ENCODE data around the gene PDE8B.

PDE8B gene

DNA sequence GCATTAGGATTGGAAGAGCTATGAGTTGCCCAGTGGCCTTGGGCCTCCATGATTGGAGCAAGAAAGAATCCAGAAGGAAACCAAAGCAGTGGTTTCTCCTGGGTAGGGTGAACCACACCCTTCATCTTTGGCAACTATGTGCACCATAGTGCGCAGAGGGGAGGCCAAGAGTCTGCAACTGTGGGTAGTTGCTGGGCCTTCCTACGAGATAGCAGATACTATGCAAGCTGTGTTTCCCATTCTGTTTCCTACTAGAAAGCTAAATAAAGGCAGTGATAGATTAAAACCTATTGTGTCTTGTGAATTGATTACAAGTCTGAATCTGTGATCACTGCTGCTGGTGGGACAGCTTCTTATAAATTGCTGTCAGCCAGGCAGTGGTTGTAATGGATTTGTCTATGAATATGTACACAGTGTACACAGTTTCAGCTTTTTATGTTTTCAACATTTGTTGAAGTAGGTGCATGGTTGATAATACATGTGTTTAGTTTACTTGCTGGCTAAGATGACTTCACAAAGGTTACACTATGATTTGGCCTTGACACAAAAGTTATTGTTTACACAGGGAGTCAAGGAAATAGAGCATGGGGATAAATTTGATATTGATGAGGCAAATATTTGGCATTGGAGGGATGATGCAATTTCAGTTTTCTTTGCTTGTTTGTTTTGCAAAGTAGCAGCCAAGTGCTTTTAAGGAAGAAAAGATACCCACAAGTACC lies 23.7 kb upstream of the PDE8B start:
- no peak for DNase-seq (ENCODE audit: low read depth)

DNA sequence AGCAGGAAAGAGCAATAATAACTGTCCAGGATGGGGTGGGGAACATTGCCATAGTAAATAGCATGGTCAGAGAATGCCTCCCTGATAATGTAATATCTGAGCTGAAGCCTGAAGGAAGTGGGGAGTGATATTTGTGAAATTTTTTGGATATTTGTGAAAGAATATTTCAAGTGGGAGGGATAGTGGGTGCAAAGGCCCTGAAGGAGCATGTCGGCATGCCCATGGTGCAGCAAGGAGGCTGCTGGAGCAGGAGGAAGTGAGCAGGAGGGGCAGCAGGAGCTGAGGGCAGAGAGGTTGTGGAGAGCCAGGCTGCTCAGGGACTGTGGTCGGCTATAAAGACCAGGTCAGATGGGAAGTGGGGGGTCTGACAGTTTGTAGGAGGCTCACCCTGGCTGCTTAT lies 21.1 kb upstream of the PDE8B start:
- DNase-seq (ENCODE audit: low read depth), result no peak

DNA sequence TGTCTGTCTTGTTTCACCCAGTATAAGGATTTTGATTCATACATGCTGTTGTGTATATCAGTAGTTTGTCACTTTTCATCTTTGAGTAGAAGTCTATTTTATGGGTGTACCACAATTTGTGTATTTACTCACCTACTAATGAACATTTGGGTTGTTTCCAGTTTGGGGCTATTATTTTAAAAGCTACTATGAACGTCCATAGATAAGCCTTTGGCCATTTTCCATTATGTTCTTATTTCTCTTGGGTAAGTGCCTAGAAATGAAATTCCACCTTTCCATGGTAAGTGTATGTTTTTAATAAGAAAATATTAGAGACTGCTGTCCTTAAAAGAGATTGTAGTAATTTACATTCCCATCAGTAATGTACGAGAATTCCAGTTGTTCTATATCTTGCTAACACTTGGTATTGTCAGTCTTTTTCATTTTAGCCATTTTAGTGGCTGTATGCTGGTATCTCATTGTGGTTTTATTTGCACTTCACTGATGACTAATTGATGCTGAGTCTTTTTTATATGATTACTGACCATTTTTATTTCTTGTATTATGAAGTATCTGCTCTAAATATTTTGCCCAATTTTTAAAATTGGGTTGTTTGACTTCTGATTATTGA lies 17.9 kb upstream of the PDE8B start:
- no peak for DNase-seq (ENCODE audit: low read depth)

DNA sequence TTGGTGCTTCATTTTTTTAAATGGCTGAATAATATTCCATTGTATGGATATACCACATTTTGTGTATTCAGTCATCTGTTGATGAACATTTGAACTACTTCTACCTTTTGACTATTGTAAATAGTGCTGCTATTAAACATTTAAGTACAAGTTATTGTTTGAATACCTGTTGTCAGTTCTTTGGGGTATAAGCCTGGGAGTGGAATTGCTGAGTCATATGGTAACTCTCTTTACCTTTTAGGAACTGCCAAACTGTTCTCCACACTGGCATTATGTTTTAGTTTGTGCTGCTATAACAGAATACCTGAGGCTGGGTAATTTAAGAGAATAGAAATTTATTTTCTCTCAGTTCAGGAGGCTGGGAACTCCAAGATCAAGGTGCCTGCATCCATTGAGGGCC lies 15.7 kb upstream of the PDE8B start:
- no peak for DNase-seq (ENCODE audit: low read depth)

DNA sequence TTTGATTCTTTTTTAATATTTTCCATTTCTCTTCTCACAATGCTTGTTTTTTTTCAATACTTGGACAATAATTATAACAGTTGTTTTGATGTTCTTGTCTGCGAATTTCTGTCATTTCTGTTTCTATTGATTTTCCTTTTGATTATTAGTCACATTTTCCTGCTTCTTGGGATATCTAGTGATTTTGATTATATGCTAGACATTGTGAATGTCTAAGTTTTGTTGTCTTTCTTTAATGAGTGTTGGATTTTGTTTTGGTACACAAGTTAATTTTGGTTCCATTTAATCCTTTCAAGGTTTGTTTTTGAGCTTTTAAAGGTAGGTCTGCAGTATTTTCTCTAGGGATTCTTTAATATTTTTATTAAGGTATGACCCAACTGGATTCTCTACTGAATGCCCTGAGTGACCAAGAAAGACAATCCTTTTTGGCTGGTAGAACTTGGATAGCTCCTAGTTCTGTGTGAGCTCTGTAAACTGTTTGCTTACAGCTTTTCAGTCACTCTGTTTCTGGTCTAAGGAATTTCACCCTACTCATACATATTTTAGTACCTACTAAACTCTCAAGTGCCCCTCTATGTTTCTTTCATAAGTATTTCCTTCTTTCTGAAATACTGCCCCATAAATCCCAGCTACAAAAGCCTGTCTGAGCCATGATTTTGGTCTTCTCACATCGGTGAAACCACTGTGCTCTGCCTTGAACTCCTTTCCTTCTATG lies 12.5 kb upstream of the PDE8B start:
- DNase-seq (ENCODE audit: low read depth), result no peak

DNA sequence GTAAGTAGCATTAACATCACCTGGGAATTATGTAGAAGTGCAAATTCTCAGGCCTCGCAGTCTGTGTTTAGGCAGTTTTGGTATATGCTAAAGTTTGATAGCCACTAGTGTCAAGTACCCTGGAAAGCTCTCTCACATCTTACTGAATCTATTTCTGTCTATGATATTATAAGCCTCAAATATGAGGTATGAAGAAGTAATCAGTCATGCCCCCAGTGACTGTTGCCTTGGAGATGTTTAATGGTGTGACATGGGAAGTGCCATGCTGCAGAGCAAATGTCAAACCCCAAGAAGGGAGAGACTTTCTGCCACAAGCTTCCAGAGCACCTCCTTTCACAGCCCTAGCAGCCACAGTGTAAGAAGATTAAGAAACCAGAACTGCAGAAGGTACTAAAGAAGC lies 9.8 kb upstream of the PDE8B start:
- no peak for DNase-seq (ENCODE audit: low read depth)

DNA sequence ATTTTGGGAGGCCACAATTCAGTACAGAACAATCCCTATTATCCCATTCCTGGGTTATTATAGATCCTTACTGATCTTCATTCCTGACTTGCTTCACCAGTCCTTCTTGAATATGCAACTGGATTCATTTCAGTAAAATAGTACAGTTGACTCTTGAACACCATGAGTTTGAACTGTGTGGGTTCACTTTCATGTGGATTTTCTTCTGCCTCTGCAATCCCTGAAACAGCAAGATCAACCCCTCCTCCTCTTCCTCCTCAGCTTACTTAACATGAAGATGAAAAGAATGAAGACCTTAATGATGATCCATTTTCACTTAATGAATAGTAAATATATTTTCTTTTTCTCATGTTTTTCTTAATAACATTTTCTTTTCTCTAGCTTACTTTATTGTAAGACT lies 8.3 kb upstream of the PDE8B start:
- no peak for DNase-seq (ENCODE audit: low read depth)

DNA sequence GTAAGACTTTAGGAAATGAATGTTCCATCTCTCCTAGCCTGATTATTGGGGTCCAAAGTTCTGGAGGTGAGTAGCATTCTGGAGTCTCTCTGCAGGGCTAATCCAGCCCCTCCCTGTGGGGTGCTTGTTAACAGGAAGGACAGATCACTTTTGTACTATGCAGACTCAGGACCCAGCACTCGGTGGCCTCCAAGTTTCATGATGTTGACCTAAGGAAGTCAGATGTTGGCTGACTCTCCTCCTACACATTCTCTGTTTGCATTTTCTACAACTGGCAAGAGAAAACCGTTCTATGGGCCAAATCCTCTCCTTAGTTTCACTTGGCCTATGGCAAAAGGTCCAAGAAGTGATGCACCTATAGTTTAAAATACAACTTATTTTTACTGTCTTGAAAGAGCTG lies 5.5 kb upstream of the PDE8B start:
- no peak for DNase-seq (ENCODE audit: low read depth)

DNA sequence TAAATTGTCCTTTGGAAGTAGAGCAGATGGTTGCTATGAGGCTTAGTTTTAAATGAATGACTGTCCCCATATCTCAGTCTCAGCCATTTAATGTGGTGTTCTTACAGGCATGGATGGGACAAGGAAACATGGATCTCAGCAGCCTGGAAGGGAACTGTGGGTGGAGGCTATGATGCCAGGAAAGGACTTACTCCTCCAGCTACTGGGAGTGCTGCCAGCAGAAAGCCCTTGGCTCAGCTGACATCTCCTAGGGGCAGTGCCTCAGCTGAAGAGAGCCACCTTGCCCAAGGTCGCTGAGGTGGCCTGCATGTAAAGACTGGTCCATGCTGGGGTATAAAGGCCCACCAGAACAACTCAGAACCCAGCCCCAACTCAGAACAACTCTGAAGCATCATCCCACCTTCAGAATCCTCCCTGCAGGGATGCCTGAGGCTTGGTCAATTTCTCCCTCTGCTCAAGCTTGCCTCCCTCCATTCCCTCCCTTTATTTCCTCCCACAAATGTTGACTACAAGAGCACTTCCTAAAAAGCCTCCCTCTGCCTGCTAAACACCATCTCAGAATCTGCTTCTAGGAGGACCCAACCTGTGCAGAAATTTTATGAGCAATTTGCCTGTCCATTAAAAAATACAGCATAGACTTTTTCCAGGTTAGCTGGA lies 1.8 kb upstream of the PDE8B start:
- DNase-seq (ENCODE audit: low read depth), result no peak

DNA sequence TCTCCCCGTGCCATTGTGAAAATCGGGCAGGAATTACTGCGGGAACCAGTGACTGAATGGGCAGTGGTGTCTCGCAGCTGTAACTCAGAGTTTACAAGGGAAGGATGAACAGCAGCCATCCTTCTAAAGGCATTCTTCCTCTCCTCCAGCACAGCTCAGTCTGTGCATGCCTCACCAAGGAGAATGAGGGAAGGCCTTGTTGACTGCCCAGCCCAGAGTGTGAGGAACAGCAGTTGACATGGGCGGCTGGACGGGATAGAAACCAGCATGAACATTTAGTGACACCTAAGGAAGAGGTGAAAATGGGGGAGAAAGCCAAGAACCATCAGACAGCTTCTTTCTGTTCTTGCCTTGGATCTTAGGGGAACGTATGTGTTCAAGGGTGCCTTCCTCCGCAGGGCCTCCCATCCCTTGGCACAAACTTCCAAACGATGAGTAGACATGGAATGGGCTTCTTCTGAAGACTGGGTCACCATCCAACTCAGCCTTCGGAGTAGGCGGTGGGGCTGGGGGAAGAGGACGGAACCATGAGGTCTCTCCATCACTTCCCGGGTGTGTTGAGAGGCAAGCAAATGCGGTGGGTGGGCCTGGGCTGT lies 887 bp upstream of the PDE8B start:
- no peak for DNase-seq (ENCODE audit: low read depth)

DNA sequence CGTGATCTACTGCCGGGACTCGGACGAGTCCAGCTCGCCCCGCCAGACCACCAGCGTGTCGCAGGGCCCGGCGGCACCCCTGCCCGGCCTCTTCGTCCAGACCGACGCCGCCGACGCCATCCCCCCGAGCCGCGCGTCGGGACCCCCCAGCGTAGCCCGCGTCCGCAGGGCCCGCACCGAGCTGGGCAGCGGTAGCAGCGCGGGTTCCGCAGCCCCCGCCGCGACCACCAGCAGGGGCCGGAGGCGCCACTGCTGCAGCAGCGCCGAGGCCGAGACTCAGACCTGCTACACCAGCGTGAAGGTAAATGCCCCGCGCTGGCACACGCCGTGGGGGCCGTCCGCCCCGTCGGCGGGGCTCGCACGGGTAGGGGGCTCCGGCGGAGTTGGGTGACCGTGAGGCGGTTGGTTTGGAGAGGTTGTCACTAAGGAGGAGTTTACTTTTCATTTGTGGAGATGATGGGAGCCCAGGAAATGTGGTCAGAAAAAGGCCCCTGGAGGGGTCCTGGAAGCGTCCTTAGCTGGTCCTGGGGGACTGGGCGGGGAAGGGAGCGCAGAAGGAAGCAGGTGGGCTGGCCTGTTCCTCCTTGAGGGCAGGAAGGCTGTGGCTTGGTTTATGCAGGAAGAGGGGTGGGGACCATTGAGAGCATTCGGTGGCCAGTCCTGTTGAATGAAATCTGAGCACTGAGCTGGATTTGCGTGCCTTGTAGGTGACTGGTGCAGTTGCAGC lies 647 bp downstream of the PDE8B start:
- no peak for DNase-seq (ENCODE audit: low read depth)

DNA sequence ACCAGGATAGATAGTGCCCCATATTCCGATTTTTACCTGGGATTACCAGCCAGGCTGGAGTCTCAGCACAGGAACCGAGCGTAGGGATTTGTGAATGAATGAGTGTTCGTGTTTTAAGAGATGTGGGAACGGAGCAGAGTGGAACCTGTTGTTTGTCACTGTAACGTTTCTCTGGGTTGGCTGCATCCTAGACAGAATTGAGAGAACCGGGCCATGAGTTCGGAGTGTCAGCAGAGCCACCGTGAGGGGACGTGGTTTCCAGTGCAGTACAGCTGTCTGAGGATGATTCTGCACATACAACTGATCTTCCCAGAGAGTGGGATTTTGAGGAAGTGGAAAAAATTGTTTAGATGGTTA lies 1.2 kb downstream of the PDE8B start:
- DNase-seq (ENCODE audit: low read depth), result no peak

DNA sequence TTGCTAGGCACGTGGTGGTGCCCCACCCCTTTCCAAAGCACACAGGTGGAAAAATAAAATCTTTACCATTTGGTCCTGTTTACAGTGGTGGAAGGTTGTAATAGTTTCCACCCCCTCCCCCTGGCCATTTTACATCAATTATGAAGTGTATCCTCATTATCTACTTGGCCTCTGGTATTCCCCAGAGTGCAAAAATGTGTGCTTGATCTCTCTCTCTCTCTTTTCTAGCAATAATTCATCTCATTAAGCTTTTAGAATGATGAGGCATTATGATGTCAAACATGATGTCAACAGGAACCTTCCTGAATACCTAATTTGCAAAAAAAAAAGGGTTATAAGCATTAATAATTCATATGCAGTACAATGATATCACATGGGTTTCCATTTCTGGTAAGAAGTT lies 3.1 kb downstream of the PDE8B start:
- DNase-seq (ENCODE audit: low read depth), result no peak

DNA sequence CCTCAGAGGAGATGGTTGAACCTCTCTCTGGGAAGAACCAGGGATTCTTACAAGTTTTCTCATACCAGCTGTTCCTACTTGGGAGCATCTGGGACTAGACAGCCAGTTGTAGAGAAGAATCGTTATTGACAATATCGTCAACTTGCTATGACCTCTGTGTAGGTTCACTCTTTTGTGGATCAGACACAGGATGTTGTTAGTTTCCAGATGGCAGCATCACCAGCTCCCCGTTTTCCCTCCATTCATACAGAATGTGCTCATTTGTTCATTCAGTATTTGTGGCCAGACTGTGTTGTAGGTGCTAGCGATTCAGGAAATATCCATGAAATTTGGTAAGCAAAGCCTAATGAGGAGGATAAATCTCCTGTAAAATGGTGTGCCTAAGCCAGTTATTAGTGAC lies 3.7 kb downstream of the PDE8B start:
- DNase-seq (ENCODE audit: low read depth), result no peak

DNA sequence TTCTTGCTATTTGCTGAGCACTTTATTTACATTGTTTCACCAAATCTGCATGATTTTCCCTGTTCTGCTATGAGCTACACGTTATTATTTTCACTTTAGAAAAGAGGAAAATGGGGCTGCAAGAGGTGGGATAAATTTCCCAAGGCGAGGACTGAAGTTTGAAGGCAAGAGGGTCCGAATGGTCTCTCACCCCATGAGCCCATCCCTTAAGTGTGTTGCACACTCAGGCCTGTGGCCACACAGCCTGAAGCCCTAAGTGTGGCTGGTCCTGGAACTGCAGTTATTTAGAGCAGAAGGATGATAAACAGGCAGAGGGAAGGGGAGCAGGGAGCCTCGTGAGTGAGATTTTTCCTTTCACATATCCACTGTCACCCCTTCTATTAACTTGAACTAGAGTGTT lies 7.8 kb downstream of the PDE8B start:
- no peak for DNase-seq (ENCODE audit: low read depth)

DNA sequence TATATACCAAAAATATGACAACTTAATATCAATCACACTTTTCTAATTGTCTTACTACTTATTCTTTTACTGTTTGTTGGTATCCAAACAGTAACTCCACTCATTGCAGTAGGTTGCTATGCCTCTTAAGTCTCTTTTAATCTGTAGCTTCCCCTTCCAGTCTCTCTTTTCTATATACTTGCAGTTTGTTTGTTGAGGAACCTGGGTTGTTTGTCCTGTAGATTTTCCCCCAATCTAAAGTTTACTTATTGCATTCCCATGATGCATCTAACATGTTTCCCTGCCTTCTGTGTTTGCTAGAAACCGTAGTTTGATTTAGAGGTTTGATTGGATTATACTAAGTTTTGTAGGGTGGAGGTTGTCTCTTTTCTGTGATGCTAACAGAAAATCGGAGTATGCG lies 10.6 kb downstream of the PDE8B start:
- DNase-seq (ENCODE audit: low read depth), result no peak

DNA sequence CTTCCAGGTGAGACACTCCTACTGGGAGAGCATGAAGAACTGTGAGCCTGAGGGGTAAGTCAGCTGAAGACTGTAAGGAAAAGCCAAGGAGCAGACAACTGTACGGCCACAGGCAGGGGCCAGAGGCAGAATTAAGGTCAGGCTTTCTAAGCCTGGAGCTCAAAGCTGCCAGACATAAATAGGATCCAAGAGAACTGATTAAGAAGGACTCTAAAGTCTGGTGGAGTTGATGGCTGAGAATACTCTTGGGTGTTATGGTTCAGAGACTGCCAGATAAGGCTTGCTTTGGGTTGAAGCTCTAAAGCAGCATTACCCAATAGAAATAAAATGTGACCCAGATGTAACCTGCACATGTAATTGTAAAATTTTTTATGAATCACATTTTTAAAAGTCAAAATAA lies 12.2 kb downstream of the PDE8B start:
- DNase-seq (ENCODE audit: low read depth), result no peak

DNA sequence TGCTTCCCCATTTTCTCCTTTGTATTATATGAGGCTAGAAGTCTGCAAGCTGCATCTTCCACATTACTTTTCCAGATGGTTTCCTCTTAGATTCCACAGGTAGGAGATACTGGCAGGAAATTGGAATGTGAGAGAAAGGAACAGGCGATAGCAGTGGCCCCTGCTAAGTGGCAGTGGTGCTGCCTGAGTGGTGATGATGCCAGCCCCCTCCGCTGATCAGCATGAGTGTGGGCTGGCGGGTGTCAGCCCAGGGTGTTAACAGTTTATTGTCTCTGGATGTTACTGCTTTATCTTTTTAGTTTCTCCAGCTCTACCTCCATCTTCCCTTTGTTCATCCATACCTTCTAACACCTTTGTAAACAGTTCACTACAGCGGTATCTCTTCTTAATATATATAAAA lies 13.2 kb downstream of the PDE8B start:
- DNase-seq (ENCODE audit: low read depth), result no peak

DNA sequence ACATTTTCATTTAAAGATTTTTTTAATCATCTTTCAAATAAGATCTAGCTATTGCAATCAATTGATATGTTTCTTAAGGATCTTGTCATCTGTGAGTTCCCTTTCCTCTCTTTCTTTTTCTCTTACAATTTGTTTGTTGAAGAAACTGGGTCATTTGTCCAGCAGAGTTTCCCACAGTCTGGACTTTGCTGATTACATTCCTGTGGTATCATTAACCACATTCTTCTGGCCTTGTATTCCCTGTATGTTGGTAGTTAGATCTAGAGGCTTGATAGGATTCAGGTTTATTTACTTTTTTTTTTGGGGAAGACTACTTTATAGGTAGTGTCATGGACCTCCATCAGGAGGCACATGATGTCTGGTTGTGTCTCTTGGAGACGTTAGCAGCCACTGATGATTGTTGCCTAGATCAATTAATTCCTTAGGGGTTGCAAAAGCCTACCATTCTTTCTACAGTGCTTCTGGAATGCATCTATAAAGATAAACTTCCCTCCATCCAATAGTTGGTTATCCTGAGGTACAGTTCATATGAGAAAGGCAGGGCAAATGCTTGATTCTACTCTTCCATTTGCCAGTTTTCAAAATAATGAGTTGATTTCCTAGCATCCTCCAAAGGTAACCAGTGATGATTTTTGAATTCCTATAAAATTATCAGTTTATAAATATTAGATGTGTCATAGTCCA lies 14.3 kb downstream of the PDE8B start:
- DNase-seq (ENCODE audit: low read depth), result no peak

DNA sequence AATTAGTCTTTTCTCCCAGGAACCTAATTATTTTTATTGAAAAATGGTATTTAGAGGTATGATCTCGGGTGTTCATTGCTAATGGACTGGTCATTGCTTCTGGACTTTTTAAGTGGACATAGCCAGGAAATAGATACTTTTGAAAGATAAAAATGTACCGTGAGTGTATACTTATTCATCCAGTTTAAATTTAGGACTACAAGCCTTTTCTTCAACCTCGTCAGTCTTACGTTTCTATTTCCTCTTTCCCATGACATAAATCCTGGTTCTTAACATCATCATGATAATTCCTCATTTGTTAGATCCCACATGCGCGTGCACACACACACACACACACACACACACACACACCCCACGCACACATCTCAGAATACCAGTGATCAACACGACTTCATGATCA lies 15.1 kb downstream of the PDE8B start:
- DNase-seq (ENCODE audit: low read depth), result no peak

DNA sequence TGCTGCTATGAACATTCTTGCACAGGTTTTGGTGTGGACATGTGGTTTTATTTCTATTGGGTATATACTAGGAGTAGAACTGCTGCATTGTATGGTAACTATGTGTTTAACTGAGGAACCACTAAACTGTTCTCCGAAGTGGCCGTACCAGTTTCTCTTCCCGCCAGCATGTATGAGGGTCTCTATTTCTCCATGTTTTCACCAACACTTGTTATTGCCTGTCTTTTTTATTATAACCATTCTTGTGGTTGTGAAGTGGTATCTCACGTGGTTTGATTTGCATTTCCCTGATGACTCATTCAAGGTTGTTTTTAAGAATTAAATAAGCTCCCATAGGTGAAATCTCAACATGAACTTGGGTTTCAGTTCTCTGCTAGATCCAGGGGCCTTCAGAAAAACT lies 19.4 kb downstream of the PDE8B start:
- DNase-seq (ENCODE audit: low read depth), result no peak

All from stimulated activated CD8-positive, alpha-beta memory T cell treated with anti-CD3 and anti-CD28 coated beads, Interleukin-15, amount 100 ng/mL, for 1 hour (primary cell).